ENCODE results near the gene DGKH. TPM values are rescaled to one million over a fixed set of nuclear protein-coding genes. Genes with fewer than 3 reads are reported as not detected.
"Not testable (repeated sequence)": the region's sequence is repeated elsewhere in the genome, so short reads cannot be mapped to it uniquely, and the experiment has no call there.

DGKH gene
- total RNA-seq, 1 experiment from 2014 or later: 9.2 TPM

DNA sequence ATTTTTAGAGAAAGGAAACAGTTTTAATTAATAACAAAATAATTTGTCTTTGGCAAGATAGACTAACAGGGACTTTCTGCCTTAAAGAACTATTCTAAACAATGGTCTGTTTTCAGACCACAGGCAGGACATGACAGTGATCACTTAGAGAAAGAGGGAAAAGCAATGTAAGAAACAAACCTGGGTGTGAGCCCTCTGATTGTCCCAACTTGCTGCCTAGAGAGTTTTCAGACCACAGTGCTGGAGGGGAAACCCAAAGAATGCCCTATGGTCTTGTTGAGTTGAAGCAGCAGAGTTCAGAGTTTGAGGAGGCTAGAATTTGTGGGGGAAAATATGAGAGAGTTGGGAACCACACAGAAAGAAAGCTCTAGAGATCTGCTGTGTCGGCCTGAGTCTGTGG, 38.1 kb downstream of the DGKH start:
- RAD21 ChIA-PET (ENCODE audit: low non-redundant PET in 1 of 2, low total read pairs in 2 of 2, uncharacterized antibody in 2 of 2, unreplicated experiment in 2 of 2): no interaction called here
- CTCF ChIA-PET: no interaction called here
- Histone ChIP-seq H3K9me2 (ENCODE audit: insufficient read depth) (no peaks in the 10 kb centered on the region), H3K9ac (ENCODE audit: low read length) (no peak overlapping the region), H3K79me2 (ENCODE audit: insufficient read depth, low read length) (no peaks in the 10 kb centered on the region), H3K4me3 (replicated peaks in 1 of 2; ENCODE audit: low read depth in 1 of 2, low read length in 2 of 2) (no peak overlapping the region), H3K27ac (ENCODE audit: low read depth, low read length) (no peak overlapping the region), H3K4me2 (ENCODE audit: low read length) (no peak overlapping the region), H3K36me3 (ENCODE audit: control insufficient read depth in 1 of 2, insufficient read depth in 2 of 2, low read length in 2 of 2) (no peaks in the 10 kb centered on the region), H2AFZ (ENCODE audit: low read depth, low read length, poor library complexity, severe bottlenecking) (no peak overlapping the region), H3K27me3 (ENCODE audit: insufficient read depth, low read length) (no peaks in the 10 kb centered on the region), H3K4me1 (ENCODE audit: control insufficient read depth in 1 of 2, insufficient read depth in 2 of 2, low read length in 2 of 2) (no peaks in the 10 kb centered on the region), H3K9me3 (ENCODE audit: control insufficient read depth in 1 of 2, insufficient read depth in 1 of 2, low read depth in 1 of 2, low read length in 2 of 2) (peaks cover 0 to 4% of the 10 kb centered on the region in 2 experiments; a peak in 2 of 4 replicates), H4K20me1 (ENCODE audit: insufficient read depth) (no peaks in the 10 kb centered on the region)
- intact Hi-C loops (cut with micrococcal nuclease): no loop called here
- BruUV-seq (replicated peaks): no TSS peak
- DNase-seq (ENCODE audit: low read depth, low spot score) (no peak), ATAC-seq (no peak)
- POLR2A ChIA-PET: no interaction called here
- no peak for TF ChIP-seq YY1 (IDR thresholded peaks at IDR 0.05; ENCODE audit: extremely low read depth, insufficient replicate concordance, low read depth, low read length)
- no peak for TF ChIP-seq EZH2 (IDR thresholded peaks at IDR 0.05)

GRCh38 chr13:42094516-42095040, 46.1 kb downstream of the DGKH start:
- Histone ChIP-seq H3K36me3 (ENCODE audit: control insufficient read depth in 1 of 2, insufficient read depth in 2 of 2, low read length in 2 of 2) (no peaks in the 10 kb centered on the region), H2AFZ (ENCODE audit: low read depth, low read length, poor library complexity, severe bottlenecking) (no peak overlapping the region), H3K9me2 (ENCODE audit: insufficient read depth) (no peaks in the 10 kb centered on the region), H4K20me1 (ENCODE audit: insufficient read depth) (no peaks in the 10 kb centered on the region), H3K9me3 (ENCODE audit: control insufficient read depth in 1 of 2, insufficient read depth in 1 of 2, low read depth in 1 of 2, low read length in 2 of 2) (no peaks in the 10 kb centered on the region), H3K27ac (ENCODE audit: low read depth, low read length) (no peak overlapping the region), H3K79me2 (ENCODE audit: insufficient read depth, low read length) (no peaks in the 10 kb centered on the region), H3K9ac (ENCODE audit: low read length) (no peak overlapping the region), H3K27me3 (ENCODE audit: insufficient read depth, low read length) (no peaks in the 10 kb centered on the region), H3K4me2 (ENCODE audit: low read length) (no peak overlapping the region), H3K4me3 (replicated peaks in 1 of 2; ENCODE audit: low read depth in 1 of 2, low read length in 2 of 2) (no peak overlapping the region), H3K4me1 (ENCODE audit: control insufficient read depth in 1 of 2, insufficient read depth in 2 of 2, low read length in 2 of 2) (no peaks in the 10 kb centered on the region)
- no peak for ATAC-seq
- no peak for TF ChIP-seq POLR2AphosphoS5 (IDR thresholded peaks at IDR 0.05; ENCODE audit: low read depth, low read length)
- no peak for TF ChIP-seq SRF (IDR thresholded peaks at IDR 0.05; ENCODE audit: low read depth)
- TF ChIP-seq ZFX (IDR thresholded peaks at IDR 0.05): no peak
- TF ChIP-seq FOSL1 (IDR thresholded peaks at IDR 0.05; ENCODE audit: low read depth): no peak
- TF ChIP-seq SP1 (IDR thresholded peaks at IDR 0.05; ENCODE audit: low read depth): no peak
- TF ChIP-seq POLR2A (IDR thresholded peaks at IDR 0.05; ENCODE audit: borderline replicate concordance, extremely low read depth, insufficient read depth, insufficient read length): no peak
- TF ChIP-seq, protein P1, sequence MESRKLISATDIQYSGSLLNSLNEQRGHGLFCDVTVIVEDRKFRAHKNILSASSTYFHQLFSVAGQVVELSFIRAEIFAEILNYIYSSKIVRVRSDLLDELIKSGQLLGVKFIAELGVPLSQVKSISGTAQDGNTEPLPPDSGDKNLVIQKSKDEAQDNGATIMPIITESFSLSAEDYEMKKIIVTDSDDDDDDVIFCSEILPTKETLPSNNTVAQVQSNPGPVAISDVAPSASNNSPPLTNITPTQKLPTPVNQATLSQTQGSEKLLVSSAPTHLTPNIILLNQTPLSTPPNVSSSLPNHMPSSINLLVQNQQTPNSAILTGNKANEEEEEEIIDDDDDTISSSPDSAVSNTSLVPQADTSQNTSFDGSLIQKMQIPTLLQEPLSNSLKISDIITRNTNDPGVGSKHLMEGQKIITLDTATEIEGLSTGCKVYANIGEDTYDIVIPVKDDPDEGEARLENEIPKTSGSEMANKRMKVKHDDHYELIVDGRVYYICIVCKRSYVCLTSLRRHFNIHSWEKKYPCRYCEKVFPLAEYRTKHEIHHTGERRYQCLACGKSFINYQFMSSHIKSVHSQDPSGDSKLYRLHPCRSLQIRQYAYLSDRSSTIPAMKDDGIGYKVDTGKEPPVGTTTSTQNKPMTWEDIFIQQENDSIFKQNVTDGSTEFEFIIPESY (IDR thresholded peaks at IDR 0.05; ENCODE audit: extremely low read depth, insufficient replicate concordance, low read length): no peak
- TF ChIP-seq EGR1 (IDR thresholded peaks at IDR 0.05; ENCODE audit: low read depth): no peak
- TF ChIP-seq TCF7L2 (IDR thresholded peaks at IDR 0.05; ENCODE audit: borderline replicate concordance, extremely low read depth, insufficient read depth, insufficient read length): no peak
- intact Hi-C loops (cut with micrococcal nuclease): no loop called here
- no TSS peak for BruUV-seq (replicated peaks)
- CTCF ChIA-PET: no interaction called here
- RAD21 ChIA-PET (ENCODE audit: low non-redundant PET in 1 of 2, low total read pairs in 2 of 2, uncharacterized antibody in 2 of 2, unreplicated experiment in 2 of 2): no interaction called here
- POLR2A ChIA-PET: no interaction called here
- DNase-seq (ENCODE audit: low read depth, low spot score): no peak

GRCh38 chr13:42096222-42096621, 47.8 kb downstream of the DGKH start:
- not testable (repeated sequence) for H3K9me2 ChIP-seq (ENCODE audit: insufficient read depth)

More at GRCh38 chr13:42096222-42096621, 47.8 kb downstream of the DGKH start:
- POLR2A ChIA-PET; RAD21 ChIA-PET (ENCODE audit: low non-redundant PET in 1 of 2, low total read pairs in 2 of 2, uncharacterized antibody in 2 of 2, unreplicated experiment in 2 of 2); BruUV-seq (replicated peaks); H3K4me3 ChIP-seq (replicated peaks in 1 of 2; ENCODE audit: low read depth in 1 of 2, low read length in 2 of 2); H3K4me2 ChIP-seq (ENCODE audit: low read length); H3K9ac ChIP-seq (ENCODE audit: low read length); H3K36me3 ChIP-seq (ENCODE audit: control insufficient read depth in 1 of 2, insufficient read depth in 2 of 2, low read length in 2 of 2); H3K27ac ChIP-seq (ENCODE audit: low read depth, low read length); H3K4me1 ChIP-seq (ENCODE audit: control insufficient read depth in 1 of 2, insufficient read depth in 2 of 2, low read length in 2 of 2); H4K20me1 ChIP-seq (ENCODE audit: insufficient read depth); H2AFZ ChIP-seq (ENCODE audit: low read depth, low read length, poor library complexity, severe bottlenecking); CTCF ChIA-PET; intact Hi-C loops (cut with micrococcal nuclease); ATAC-seq; H3K9me3 ChIP-seq (ENCODE audit: control insufficient read depth in 1 of 2, insufficient read depth in 1 of 2, low read depth in 1 of 2, low read length in 2 of 2); DNase-seq (ENCODE audit: low read depth, low spot score); H3K79me2 ChIP-seq (ENCODE audit: insufficient read depth, low read length); H3K27me3 ChIP-seq (ENCODE audit: insufficient read depth, low read length): not testable (repeated sequence)

All from HCT116 (cell line).